Measurements from ENCODE around the gene PLD1.

PLD1 gene

GRCh38 chr3:171556574-171557145 lies 253.6 kb downstream of the PLD1 start:
- DNase-seq = peak; percentile 13

GRCh38 chr3:171556148-171556547 lies 254.1 kb downstream of the PLD1 start:
- DNase-seq = no peak

- no peak for DNase-seq
Observed at GRCh38 chr3:171553086-171553485, 257.2 kb downstream of the PLD1 start.

GRCh38 chr3:171552531-171552930 lies 257.8 kb downstream of the PLD1 start:
- no peak for DNase-seq

GRCh38 chr3:171551296-171551695 lies 259.0 kb downstream of the PLD1 start:
- DNase-seq = no peak
